ENCODE data around the gene SLC38A8.

The SLC38A8 gene

DNA sequence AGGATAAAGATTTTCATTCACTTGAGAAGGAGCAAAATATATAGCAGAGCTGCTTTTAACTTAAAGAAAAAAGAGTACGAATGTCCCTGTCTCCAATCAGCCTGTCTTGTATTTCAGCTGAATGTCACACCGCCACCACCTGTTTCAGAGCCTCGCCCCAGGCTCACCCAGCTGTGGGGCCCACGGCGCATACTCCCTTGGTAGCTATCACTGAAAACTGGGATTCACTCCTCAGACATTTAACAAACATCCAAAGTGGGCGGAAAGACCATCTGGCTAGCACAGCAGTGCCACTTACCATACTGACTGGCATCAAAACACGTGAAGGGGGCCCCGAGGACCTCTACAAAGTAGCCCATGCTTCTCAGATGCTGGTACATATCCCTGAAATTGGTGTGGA, 25.4 kb upstream of the SLC38A8 start:
- no peak for DNase-seq

DNA sequence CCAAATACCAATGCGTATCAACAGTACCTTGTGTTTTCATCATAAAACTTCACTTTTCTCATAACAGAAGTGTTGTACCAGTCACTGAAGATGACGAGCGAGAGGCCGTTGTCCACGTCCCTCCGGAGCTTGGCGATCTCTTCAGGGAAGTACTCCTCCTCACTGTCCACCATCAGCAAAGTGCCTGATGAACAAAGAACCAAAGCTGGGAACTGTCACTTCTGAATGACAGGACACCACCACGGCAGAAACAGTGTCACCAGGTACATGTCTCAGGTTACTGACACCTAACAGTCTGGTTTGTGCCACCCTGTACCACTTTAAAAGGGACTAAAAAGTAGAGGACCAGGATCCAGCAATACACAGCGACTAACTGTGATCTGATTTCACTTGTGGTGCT, 25.0 kb upstream of the SLC38A8 start:
- DNase-seq, result no peak

DNA sequence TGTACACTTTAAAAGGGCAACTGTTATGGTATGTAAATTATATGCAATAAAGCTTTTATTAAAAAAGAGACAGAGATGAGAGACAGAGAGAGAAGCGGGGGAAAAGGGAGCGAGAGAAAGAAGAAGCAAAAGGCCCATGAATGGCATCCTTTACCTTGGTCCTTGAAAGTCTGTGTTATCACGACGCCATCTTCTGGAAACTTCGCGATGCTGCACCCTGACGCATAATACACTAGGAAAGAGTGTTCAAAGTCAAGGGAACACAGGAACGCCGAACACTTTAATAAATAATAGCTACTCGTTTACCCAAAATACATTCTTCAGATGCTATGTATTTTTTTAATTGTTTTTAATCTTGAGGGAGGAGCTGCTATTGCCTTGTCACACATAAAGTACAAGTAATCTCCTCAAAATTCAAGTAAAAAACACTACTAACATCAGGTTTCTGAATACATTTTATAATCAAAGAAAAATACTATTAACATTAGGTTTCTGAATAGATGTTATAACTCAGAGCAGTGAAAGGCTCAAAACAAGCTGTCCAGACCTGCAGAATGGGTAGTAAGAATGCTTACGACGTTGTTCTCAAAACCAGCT, 23.0 kb upstream of the SLC38A8 start:
- DNase-seq, result no peak

DNA sequence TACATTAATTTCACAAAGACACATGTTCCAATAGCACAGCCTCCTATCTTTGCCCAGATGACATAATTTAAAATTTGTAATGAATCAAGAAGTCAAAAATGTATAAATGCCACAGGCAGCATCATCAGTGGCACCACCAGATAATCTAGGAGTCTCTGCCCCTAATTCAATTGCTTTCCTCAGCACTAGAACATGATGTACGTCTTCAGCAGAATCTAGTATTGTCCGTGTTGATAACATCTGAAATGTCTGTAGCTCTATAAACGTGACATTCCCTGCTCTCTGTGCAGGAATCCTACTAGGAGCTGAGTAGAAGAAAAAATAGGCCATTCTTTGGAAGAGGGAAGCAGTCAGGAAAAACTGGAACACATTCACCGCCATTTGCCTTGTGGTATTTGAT, 21.4 kb upstream of the SLC38A8 start:
- DNase-seq, result no peak

DNA sequence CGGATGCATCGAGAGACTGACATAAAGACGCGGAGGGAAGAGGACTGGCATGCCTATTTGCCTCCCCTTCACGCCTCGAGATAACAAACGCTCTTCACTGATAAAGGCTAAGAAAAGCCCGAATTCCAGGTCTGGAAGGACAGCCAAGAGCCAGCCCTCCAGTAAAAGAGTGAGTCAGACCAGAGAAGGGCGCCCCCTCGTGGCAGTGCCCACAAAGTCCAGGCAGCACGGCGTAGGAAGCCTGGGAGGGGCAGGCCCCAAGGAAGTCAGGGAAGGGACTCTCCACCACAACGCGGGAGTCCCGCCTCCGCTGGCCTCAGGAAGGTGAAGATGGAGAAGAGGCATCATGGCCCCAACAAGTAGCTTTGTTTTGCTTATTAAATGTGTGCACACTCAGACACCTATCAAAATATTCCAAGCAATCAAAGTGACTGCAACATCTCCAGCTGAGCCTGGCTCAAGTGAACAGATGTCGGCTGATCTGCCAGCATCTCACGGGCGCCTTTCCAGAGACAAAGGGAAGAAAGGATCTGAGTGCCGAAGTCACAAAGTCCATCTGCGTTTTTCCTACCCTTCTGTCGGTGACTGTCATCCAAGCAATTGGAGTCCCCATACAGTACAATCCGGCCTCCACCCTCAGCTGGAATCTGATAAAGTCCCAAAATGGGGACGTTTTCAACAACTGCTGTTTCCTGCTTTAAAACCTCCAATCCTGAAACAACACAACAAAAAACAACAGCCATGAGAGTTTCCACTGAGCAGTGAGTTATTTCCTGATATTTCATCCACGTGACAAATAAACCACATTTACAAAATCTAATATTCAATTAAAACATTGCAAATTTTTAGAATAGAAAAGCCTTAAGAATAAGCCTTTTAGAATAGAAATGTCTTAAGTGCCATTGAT, 20.4 kb upstream of the SLC38A8 start:
- DNase-seq, result peak; percentile 7

DNA sequence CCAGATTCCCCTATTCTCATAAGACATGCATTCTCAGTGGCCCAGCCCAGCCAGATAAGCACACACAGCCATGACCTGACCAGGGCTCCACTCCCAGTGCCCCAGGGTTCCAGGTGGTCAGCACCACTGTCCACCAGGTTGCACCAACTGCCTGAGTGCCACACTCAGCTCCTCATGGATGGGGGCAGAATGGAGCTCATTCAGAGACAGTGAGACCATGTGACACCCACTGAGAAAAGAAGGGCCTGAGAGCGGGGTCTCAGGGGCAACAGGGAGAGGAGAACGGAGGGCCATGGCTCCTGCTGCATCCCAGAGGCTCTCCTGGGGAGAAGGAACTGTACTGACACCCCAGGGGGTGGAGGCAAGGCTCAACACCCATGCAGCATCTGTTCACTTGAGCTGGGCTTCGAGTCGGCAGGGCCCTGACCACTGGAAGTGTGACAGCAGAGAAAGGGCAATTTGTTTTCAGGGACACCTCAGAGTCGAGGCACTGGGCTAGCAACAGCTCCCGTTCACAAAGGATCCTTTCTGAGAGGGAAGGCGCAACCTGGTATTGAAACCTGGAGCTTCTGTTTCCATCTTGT, 18.7 kb upstream of the SLC38A8 start:
- no peak for DNase-seq

DNA sequence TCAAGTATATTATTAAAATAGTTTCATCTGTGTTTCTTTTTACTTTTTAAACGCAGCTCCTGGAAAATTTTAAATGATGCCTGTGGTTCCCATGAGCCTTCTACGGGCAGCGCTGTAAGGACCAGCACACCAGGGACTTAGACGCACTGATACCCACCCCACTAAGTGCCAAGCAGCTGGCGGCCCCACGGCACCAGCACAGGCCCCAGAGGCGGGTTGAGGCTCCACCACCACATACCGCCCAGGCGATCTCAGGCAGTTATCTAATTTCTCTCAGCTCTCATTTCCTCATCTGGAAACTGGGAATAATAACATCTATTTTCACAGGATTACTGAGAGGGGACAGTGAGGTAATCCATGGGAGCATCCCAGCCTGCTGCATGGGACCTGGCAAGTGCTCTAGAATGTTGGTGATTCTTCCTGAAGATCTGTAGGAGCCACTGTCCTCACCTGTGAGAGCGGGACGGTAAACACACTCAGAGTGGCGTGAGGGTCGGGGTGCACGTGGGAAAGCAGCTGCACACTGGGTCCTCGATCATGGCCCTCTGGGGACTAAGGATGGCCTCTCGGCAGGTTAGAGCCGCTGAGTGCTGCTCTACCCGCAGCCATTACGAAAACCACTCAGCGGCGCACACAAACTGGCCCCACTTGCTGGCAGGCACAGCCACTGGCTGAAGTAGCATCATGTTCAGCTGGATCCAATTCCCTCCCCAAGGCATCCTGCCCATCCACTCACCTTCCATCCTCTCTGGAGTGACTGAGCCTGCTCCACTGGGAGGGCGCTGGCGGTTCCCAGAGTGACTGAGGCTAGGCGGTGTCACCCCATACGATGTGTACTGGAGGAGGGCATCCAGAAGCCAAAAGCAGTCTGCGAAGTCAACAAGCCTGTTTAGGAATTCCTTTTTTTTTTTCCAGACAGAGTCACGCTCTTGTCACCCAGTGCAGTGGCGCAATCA, 17.6 kb upstream of the SLC38A8 start:
- no peak for DNase-seq

DNA sequence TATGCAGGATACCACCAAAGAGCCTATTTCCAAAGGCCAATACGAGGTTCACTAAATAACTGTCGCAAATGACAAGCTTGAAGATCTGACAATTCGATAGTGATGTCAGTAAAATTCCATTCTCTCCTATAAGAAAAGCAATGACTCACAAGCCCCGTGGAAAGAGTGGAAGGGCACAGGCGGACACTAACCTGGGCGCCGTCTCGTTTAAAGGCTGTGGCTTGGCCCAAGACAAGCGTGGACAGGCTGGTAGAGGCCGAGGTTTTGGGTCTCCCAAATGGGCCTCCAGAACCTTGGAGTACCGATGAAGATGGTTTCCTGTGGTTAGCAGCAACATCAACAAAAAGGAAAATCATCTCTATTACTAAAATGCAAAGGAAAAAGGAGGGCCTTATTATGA, 16.5 kb upstream of the SLC38A8 start:
- no peak for DNase-seq

DNA sequence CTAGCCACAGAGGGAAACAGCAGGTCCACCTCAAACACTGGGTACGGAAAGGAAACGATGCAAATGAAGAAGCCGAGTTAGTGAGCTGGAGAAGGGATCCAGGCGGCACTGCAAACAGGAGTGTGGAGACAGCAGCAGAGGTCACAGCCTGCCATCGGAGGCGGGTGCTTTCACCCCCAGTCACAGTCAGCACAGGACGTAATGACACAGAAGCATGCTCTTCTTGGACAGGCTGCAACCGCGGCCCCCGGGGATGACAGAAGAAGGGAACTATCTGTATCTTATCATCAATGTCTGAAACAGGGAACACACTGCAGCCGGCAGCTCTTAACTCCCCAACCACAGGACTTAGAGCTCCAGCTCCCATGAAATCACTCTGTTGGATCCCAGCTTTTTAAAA, 16.1 kb upstream of the SLC38A8 start:
- DNase-seq, result no peak

DNA sequence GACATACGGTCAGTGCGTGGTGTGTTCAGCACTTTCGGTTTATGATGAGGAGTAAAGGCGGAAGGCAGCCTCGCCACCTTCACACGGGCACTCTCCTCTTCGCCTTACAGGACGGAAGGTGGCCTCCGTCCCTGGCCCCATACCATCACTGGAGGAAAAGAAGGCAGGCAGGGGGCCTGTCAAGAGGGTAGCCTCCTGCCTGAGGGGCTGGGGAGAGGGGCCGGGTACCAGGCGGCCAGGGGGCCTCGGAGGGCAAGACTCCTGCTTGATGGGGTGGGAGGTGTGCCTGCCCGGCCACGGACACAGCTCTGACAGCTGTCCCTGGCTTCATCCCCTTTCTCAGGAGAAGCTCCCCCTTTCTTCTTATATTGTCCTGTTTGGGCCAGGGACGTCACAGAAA, 15.6 kb upstream of the SLC38A8 start:
- DNase-seq, result no peak

DNA sequence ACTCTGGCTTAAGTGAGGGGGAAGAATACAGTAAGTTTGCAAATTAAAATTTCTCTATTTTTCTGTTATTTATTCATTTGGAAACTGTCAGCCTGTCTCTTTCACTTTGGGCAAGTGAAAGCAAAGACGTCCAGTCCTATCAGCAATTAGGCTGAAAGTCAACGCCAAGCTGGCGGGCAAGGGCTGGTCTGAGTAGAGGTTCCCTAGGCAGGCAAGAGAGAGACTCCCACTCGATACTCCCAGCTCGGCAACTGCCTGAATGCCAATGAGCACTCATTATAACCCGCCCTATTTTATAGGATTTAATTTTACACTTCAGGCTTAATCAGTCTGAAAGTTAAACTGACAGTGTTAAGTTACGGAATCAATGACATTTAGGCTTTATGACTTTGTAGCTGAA, 14.3 kb upstream of the SLC38A8 start:
- no peak for DNase-seq

DNA sequence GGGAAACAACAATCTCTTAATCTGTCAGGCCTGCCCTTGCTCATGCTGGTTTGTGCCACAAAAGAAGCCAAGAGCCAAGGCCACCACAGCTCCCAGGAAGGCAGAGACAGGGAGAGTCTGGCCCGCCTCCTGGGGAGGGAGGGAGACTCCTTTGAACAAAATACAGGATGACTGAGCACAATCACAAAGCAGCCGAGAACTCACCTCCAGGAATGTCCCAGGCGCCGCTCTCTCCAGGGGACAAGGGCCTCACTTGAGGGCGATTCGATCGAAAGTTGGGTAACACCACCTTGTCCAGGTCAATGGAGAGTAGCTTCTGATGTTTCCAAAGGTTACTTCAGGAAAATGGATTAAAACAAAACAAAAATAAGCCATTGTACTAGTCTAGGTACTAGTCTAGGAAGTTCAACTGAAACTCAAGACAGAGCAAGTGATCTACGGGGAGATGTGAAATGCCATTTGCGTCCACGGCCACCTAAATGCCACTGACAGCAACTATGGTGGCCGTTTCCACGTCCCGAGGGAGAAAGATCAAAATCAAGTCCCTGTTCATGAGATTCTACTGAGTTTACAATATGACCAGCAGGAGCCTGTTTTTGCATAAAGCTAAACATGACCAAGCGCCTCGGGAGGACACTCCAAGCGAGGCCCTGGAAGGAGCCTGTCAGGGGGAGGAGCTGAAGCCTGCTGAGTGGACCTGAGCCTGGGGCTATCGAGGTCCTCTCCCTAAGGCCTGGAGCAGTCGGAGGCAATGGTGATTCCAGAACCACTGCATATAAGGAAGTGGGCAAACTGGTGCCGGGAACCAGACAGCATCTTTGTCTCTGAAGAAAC, 13.4 kb upstream of the SLC38A8 start:
- DNase-seq, result no peak

DNA sequence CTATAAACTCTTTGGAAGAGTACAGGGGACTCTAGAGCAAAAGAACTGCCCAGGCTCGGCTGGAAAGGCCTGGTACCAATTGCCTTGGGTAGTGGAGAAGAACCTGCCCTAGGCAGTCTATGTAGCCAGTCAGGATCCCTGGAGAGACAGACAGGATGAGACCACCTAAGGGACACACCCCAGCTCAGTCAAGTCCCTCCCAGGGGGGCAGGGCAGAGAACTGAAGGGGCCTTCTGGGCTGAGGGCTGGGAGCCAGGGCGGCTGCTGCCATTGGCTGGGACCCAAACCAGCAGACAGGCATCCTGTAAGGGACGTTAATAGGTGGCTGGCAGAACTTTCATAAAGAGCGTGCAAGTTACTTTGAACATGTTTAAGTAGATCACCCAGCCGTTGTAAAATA, 12.8 kb upstream of the SLC38A8 start:
- DNase-seq, result no peak

DNA sequence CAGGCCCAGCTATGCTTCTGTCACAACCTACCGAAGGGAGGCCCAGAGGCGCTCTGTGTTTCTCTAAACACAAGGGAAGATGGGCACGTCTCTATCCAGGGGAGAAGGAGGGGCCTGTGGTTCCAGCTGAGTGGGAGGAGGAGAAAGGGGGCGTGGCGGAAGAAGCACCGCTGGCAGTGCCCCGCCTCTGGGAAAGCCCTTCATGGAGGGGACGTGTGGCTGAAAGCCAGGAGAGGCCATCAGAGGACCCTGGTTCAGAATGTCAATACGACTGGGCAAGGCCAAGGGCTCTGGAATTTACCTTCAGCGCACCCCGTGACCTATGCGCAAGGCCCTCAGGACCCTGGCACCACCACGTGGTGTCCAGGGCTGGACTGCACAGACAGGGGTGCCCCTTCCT, 12.3 kb upstream of the SLC38A8 start:
- DNase-seq, result no peak

DNA sequence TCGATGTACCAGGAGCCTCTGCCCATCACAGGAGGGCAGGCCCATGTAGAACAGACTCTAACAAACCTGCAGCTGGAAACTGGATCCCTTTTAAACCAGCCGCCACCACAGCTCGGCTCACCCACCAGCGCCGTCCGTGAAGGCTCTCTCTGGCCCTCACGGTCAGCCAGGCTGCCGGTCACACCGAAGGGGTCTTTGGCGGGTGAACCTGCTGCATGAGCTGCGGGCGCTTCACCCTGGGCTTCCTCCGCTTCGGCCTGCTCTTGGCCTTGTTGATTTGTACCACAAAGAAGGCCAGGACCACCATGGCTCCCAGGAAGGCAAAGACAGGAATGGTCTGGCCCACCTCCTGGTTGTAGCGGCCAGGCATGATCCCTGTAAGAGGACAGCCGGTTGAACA, 11.7 kb upstream of the SLC38A8 start:
- DNase-seq, result no peak

DNA sequence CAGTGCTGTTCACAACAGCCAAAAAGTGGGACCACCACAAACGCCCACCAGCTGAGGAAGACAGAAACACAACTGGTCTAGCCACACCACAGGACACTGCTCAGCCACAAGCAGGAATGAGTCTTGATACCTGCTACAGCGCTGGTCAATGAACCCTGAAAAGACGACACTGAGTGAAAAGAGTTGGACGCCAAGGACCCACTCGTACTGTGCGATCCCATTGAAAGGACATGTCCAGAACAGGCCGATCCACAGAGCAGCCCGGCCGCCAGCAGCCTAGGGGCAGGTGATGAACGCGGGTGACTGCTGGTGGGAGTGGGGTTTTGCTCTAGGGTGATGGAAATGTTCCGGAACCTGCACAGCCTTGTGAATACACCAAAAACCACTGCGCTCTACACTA, 10.6 kb upstream of the SLC38A8 start:
- no peak for DNase-seq

DNA sequence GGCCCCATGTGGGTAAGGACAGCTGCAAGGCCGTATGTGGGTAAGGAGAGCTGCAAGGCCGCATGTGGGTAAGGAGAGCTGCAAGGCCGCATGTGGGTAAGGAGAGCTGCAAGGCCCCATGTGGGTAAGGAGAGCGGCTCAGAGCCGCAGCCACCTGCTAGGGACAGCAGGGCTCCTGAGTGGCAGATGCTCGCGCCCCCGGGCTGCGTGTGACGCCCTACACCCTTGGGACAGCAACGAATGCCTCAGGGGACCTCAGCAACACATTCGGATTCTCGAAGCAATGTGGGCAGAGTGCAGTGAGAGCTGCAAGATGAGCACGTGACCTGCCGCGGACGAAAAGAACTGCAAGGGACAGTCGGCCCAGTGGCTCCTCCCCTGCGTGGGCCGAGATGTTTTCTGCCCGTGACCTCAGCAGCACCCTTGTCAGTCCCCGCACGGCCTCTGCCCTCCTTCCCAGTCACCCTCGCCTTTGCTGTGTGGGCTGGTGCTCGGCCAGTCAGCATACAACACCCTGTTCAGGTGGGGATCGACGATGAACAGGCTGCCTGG, 9.6 kb upstream of the SLC38A8 start:
- DNase-seq, result no peak

DNA sequence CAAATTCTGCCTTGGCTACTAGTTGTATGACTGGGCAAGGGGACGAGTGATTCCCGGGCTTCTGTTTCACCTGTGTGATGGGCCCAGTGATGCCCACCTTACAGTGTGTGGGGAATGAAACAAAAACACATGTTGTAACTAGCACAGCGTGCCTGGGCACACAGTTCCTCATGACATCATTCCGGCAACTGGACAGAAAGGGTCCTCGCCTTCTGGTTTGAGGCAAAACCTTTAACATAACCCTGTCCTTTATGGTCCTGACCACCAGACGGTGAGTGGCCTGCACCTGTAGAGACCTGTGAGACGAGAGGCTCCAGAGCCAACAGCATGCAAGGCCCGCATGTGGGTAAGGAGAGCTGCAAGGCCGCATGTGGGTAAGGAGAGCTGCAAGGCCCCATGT, 7.7 kb upstream of the SLC38A8 start:
- no peak for DNase-seq

DNA sequence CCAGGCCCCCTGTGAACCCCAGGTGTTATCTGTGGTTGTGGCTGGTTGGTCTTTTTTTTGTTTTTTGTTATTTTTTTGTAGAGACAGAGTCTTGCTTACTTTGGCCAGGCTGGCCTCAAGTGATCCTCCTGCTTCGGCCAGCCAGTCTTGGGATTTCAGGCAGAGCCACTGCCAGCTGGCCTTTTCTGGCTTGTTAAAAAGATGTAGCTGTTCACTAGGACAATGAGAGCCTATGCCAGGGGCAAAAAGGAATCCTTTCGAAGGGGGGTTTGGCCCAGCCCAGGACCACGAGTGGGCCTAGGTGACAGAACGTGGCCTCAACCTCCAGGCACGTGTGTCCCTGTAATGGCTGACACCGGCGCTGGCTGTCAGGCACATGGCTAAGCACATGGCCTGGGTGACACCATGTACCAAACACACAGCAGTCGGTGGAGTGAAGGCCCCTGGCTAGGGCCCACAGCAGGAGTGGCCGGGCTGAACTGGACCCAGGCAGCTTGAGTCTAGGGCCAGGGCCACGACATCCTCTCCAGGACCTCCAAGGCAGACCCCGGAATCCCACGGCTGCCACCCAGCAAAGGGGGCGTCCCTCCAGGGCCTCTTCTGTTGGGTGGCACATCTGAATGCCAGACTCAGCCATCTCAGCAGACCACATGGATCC, 6.9 kb upstream of the SLC38A8 start:
- no peak for DNase-seq

DNA sequence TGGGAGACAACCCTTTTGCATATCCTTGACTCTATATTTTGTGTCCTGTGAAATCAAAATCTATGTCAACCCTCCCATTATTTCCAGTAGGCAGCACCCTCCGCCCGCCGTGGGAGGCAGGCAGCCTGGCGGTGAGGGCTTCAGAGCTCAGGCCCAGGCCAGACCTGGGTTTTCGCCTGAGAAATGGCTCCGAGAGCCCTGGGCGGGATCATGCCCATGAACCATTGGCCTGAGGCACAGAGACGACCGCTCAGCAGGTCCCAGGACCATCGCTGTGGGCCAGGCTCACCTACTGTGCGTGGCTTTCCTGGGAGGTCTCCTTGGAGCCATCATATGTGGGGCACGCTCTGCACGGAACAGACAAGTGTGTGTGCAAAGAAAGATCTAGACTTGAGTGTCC, 6.3 kb upstream of the SLC38A8 start:
- DNase-seq, result no peak

DNA sequence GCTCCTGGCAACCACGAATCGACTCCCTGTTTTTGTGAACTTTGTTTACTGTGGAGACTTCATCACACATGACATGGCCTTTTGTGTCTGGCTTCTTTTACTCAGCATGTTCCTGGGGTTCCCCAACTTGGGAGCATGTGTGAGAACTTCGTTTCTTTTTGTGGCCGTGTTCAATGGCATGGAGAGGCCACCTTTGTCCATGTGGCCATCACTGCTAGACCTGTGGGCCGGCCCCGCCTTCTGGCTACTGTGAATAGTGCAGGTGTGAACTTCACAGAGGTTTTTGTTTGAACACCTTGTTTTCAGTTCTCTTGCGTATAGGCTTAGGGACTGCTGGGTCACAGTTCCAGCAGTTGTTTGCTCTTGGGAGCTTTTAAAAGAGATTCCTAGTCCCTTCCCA, 5.7 kb upstream of the SLC38A8 start:
- no peak for DNase-seq

Measured in DMS79 (cell line).